Measurements from ENCODE around the gene AKIRIN2.

GRCh38 chr6:87731080-87731479 is 29.0 kb upstream of the AKIRIN2 start:
- TF ChIP-seq SMC3 (conservative IDR thresholded peaks at IDR 0.05; ENCODE audit: insufficient read depth, low read depth, low read length) (no peak), CTCF (IDR thresholded peaks at IDR 0.05 in 2 of 3, conservative IDR thresholded peaks at IDR 0.05 in 1 of 3; ENCODE audit: insufficient read depth in 2 of 3, low read depth in 1 of 3, low read length in 3 of 3) (no peak), PCBP2 (IDR thresholded peaks at IDR 0.05; ENCODE audit: low read depth, low read length, poor library complexity, severe bottlenecking) (no peak), SIX5 (IDR thresholded peaks at IDR 0.05; ENCODE audit: borderline replicate concordance in 1 of 2, insufficient read depth in 1 of 2, low read depth in 1 of 2, low read length in 2 of 2) (no peak), CHD1 (IDR thresholded peaks at IDR 0.05; ENCODE audit: low read length) (no peak), RNF2 (IDR thresholded peaks at IDR 0.05) (no peak), CBFB (CRISPR knock-in tag; IDR thresholded peaks at IDR 0.05) (no peak)
